K562 (cell line): ENCODE results near the gene TOMM5. TPM values are rescaled to one million over a fixed set of nuclear protein-coding genes. Genes with fewer than 3 reads are reported as not detected.
A peak's percentile ranks its signal among the peaks of the same experiment; 100 is the strongest.

Experiments used
- ATAC-seq: fragments of 200-7000 bp; cut with Tn5 transposase; 3 replicates; pipeline ENCODE4 v1.9.1; 2020; ENCODE audit warnings: moderate library complexity
- BruUV-seq: library from RNA; stranded (reverse); fragments of 400-500 nt; replicated peaks from 2 replicates; lab custom pipeline; 2021; lab: Mats Ljungman, UMichigan
- CTCF ChIA-PET: fragments of 300-600 bp; formaldehyde crosslinking; extraction: SDS; loops from one replicate; lab custom pipeline; 2021; ENCODE audit warnings: low intra/inter-chr PET ratio; lab: Yijun Ruan, JAX
- POLR2A ChIA-PET: fragments of 300-600, 350-650 bp; sonication (Branson Sonifier 250); formaldehyde crosslinking; extraction: SDS; loops from one replicate; lab custom pipeline; 2021; ENCODE audit warnings: antibody characterized with exemption, inconsistent platforms; lab: Yijun Ruan, JAX
- DNase-seq, 4 experiments: peaks; one replicate each; pipeline versions ENCODE4 v3.0.0 to v3.0.0-alpha.2; 2011 to 2018; ENCODE audit warnings: low spot score in 3 of 4, mixed read lengths in 3 of 4; ENCODE audit errors: extremely low read depth in 1 of 4
- FAIRE-seq: peaks from 2 replicates; lab custom pipeline; 2011; peaks lifted over from hg19 to GRCh38; lab: Jason Lieb, UNC
- H2AFZ ChIP-seq: 2 replicates; pipeline ENCODE4 v1.6.0; 2011; ENCODE audit warnings: low read depth, low read length, control low read depth, inconsistent platforms
- H3K27ac ChIP-seq: fragments of 200-600 bp; 3 replicates; pipeline ENCODE4 v1.8.0; 2011; ENCODE audit warnings: low read depth, mild to moderate bottlenecking, control low read depth, inconsistent platforms, low read length, moderate library complexity, mixed read lengths; ENCODE audit errors: extremely low read depth
- H3K27me3 ChIP-seq, 2 experiments: fragments of 300-600 bp in 1 of 2; 2 replicates in 1 of 2; 3 replicates in 1 of 2; pipeline versions ENCODE4 v1.6.0 to v1.8.0; 2011; ENCODE audit warnings: inconsistent platforms in 2 of 2, low read length in 2 of 2, mild to moderate bottlenecking in 1 of 2, mixed read lengths in 1 of 2, moderate library complexity in 1 of 2; ENCODE audit not compliant: control insufficient read depth in 2 of 2, insufficient read depth in 2 of 2
- H3K36me3 ChIP-seq: fragments of 300-600 bp; 3 replicates; pipeline ENCODE4 v1.8.0; 2011; ENCODE audit warnings: mild to moderate bottlenecking, low read length, inconsistent platforms; ENCODE audit not compliant: control insufficient read depth, insufficient read depth
- H3K4me1 ChIP-seq, 2 experiments: fragments of 200-600 bp in 1 of 2; replicated peaks in 1 of 2; 2 replicates in 1 of 2; 3 replicates in 1 of 2; pipeline versions ENCODE4 v1.5.1 to v1.8.0; 2011; ENCODE audit warnings: inconsistent platforms in 2 of 2, low read length in 2 of 2, mild to moderate bottlenecking in 1 of 2, mixed read lengths in 1 of 2, moderate library complexity in 1 of 2; ENCODE audit not compliant: control insufficient read depth in 2 of 2, insufficient read depth in 2 of 2
- H3K4me2 ChIP-seq: 2 replicates; pipeline ENCODE4 v1.6.1; 2011; ENCODE audit warnings: low read length, control low read depth, inconsistent platforms, mixed read lengths; ENCODE audit not compliant: insufficient read depth
- H3K4me3 ChIP-seq: fragments of 200-600 bp; sonication (generic), shearing (Covaris generic); 2 replicates; pipeline ENCODE4 v1.5.1; 2016; ENCODE audit warnings: control low read depth, inconsistent platforms
- H3K79me2 ChIP-seq: fragments of 200-600 bp; 3 replicates; pipeline ENCODE4 v1.8.0; 2011; ENCODE audit warnings: low read length, inconsistent platforms; ENCODE audit not compliant: control insufficient read depth, insufficient read depth
- H3K9ac ChIP-seq, 2 experiments: 2 replicates each; pipeline versions ENCODE4 v1.6.0 to v1.6.1; 2011; ENCODE audit warnings: low read depth in 2 of 2, low read length in 2 of 2, control low read depth in 1 of 2, inconsistent platforms in 1 of 2, mild to moderate bottlenecking in 1 of 2, mixed read lengths in 1 of 2; ENCODE audit not compliant: insufficient read depth in 1 of 2
- H3K9me1 ChIP-seq: one replicate; pipeline ENCODE4 v1.6.0; 2011; ENCODE audit warnings: inconsistent platforms, mild to moderate bottlenecking, low read length, moderate library complexity; ENCODE audit not compliant: control insufficient read depth, insufficient read depth
- H3K9me3 ChIP-seq: replicated peaks from 2 replicates; pipeline ENCODE4 v1.5.1; 2011; ENCODE audit warnings: low read depth, low read length, inconsistent platforms; ENCODE audit not compliant: control insufficient read depth, insufficient read depth
- H4K20me1 ChIP-seq: replicated peaks from 2 replicates; pipeline ENCODE4 v1.6.1; 2011; ENCODE audit warnings: low read length, inconsistent platforms, mixed read lengths; ENCODE audit not compliant: control insufficient read depth, insufficient read depth
- BRCA1 ChIP-seq, 2 experiments: fragments of 450-650 bp in 1 of 2; sonication (generic) in 1 of 2; formaldehyde crosslinking in 1 of 2; IDR thresholded peaks; 2 replicates each; pipeline versions ENCODE4 v1.5.0 to v1.6.1; 2017 to 2020; ENCODE audit warnings: mild to moderate bottlenecking in 1 of 2, missing genetic modification reagents in 1 of 2
- GABPB1 ChIP-seq: sonication (generic); formaldehyde crosslinking; IDR thresholded peaks from 2 replicates; pipeline ENCODE4 v1.8.0; 2022; ENCODE audit warnings: mild to moderate bottlenecking, missing genetic modification reagents
- GTF2E2 ChIP-seq: fragments of 200-800 bp; sonication (Bioruptor generic); IDR thresholded peaks from 2 replicates; pipeline ENCODE4 v1.6.1; 2016; ENCODE audit warnings: missing genetic modification characterization, missing compliant biosample characterization
- ILK ChIP-seq: fragments of 450-650 bp; IDR thresholded peaks from 2 replicates; pipeline ENCODE4 v1.6.1; 2016; ENCODE audit warnings: missing genetic modification characterization, low read depth, mild to moderate bottlenecking, missing compliant biosample characterization, moderate library complexity, borderline replicate concordance
- MTF1 ChIP-seq: fragments of 250-450 bp; sonication (Bioruptor Pico); IDR thresholded peaks from 2 replicates; pipeline ENCODE4 v1.9.0; 2021; ENCODE audit warnings: moderate library complexity, mild to moderate bottlenecking, inconsistent platforms, borderline replicate concordance
- OTX1 ChIP-seq: fragments of 450-650 bp; formaldehyde crosslinking; IDR thresholded peaks from 2 replicates; pipeline ENCODE4 v1.4.0; 2022; ENCODE audit warnings: mild to moderate bottlenecking
- SRSF7 ChIP-seq: fragments of 200-400 bp; formaldehyde crosslinking; optimal IDR thresholded peaks from 2 replicates; pipeline ENCODE3; 2017; ENCODE audit warnings: mild to moderate bottlenecking, low read depth, low read length
- YBX1 ChIP-seq: fragments of 450-650 bp; IDR thresholded peaks from 2 replicates; pipeline ENCODE4 v1.7.1; 2016; ENCODE audit warnings: mild to moderate bottlenecking
- ZBTB34 ChIP-seq: fragments of 250-450 bp; sonication (Bioruptor Pico); IDR thresholded peaks from 2 replicates; pipeline ENCODE4 v1.8.0; 2021; ENCODE audit warnings: mild to moderate bottlenecking, moderate library complexity
- ZNF512 ChIP-seq: IDR thresholded peaks from 2 replicates; pipeline ENCODE4 v1.6.1; 2016; ENCODE audit warnings: missing genetic modification characterization, missing compliant biosample characterization
- ZNF695 ChIP-seq: fragments of 450-650 bp; formaldehyde crosslinking; IDR thresholded peaks from 2 replicates; pipeline ENCODE4 v1.4.0; 2020; ENCODE audit warnings: mild to moderate bottlenecking, moderate library complexity
- ZNF79 ChIP-seq: fragments of 250-450 bp; sonication (Bioruptor Pico); IDR thresholded peaks from 2 replicates; pipeline ENCODE4 v1.4.0; 2020; ENCODE audit warnings: low read depth, mild to moderate bottlenecking, moderate library complexity
- WGBS: fragments of 100-300 bp; shearing (Covaris generic); methylation state at CpG from one replicate; pipeline ENCODE4 v1.1.6; 2016; ENCODE audit warnings: low coverage, mixed read lengths; ENCODE audit not compliant: insufficient coverage; ENCODE audit errors: missing lambda C conversion rate; 5-methylcytosine and 5-hydroxymethylcytosine counted together
- in situ Hi-C: fragments of 300-500 bp; cut with MboI; formaldehyde crosslinking; loops from 4 replicates; pipeline ENCODE4 v1.15.0; 2018; ENCODE audit warnings: inconsistent platforms, mixed read lengths
- intact Hi-C: fragments of 100-400 bp; cut with micrococcal nuclease; formaldehyde crosslinking; loops from 2 replicates; pipeline ENCODE4 v1.14.2; 2022
- polyA plus RNA-seq, 8 experiments: library from polyadenylated mRNA; depleted of rRNA in 4 of 8; stranded (reverse) in 5 of 8; unstranded in 3 of 8; fragments of >200 nt; fragmentation: Nextera tagmentation in 2 of 8; fragmentation: Illumina TruSeq in 1 of 8; extraction: Ambion mirVana in 2 of 8; extraction: Trizol in 1 of 8; gene quantifications; 2 replicates each; pipeline versions ENCODE4 v1.2.1 to v1.2.3, GENCODE V29; 2011 to 2014; ENCODE audit warnings: inconsistent platforms in 1 of 8, missing spikeins in 1 of 8
- total RNA-seq, 7 experiments: library from RNA; depleted of rRNA in 6 of 7; stranded (reverse); fragments of >200 nt in 6 of 7; fragmentation: Illumina TruSeq in 2 of 7; extraction: Trizol in 2 of 7; gene quantifications; 2 replicates each; pipeline versions ENCODE4 v1.2.1 to v1.2.3, GENCODE V29; 2011 to 2021; ENCODE audit warnings: low replicate concordance in 1 of 7

The TOMM5 gene
- total and polyA plus RNA-seq, 9 of the 15 experiments (the other 6 are each of a cell fraction or from before 2014, with no cell fraction given), result 262 to 1,742 (median 496) TPM

GRCh38 chr9:37608250-37608649 is 15.9 kb upstream of the TOMM5 start:
- no peak overlapping the region for H3K4me3 ChIP-seq
- peaks cover 43% of the 10 kb centered on the region in 2 experiments for H3K27me3 ChIP-seq
- H3K79me2 ChIP-seq, result no peaks in the 10 kb centered on the region
- POLR2A ChIA-PET, result no interaction called here
- intact Hi-C loops (no loop called here), in situ Hi-C loops (no loop called here)
- no peak overlapping the region for H3K4me2 ChIP-seq
- H3K9me1 ChIP-seq, result no peaks in the 10 kb centered on the region
- H3K36me3 ChIP-seq, result no peaks in the 10 kb centered on the region
- H3K27ac ChIP-seq, result no peak overlapping the region
- no peaks in the 10 kb centered on the region for H4K20me1 ChIP-seq
- BruUV-seq, result no TSS peak
- peak; percentile 41; the same call in 1 of the 2 replicates for TF ChIP-seq OTX1
- no peak for TF ChIP-seq MTF1 (CRISPR knock-in tag)
- TF ChIP-seq ZNF512 (tag), result peak; percentile 95
- H3K9me3 ChIP-seq, result no peaks in the 10 kb centered on the region
- no peak overlapping the region for H2AFZ ChIP-seq
- ATAC-seq (no peak), DNase-seq (no peak), FAIRE-seq (no peak)
- H3K9ac ChIP-seq, result no peak overlapping the region
- CTCF ChIA-PET, result no interaction called here
- no peaks in the 10 kb centered on the region for H3K4me1 ChIP-seq

- Histone ChIP-seq H3K4me1 (no peaks in the 10 kb centered on the region), H3K9me3 (no peaks in the 10 kb centered on the region), H3K9ac (no peak overlapping the region)
- ATAC-seq (no peak), DNase-seq (no peak)
- CTCF ChIA-PET, result no interaction called here
- 0% methylated on average over 1 of the region's 1 CpG for WGBS
- BruUV-seq, result no TSS peak
- in situ Hi-C loops, result no loop called here
- TF ChIP-seq GTF2E2 (tag) (no peak), BRCA1 (IDR thresholded peaks at IDR 0.05) (no peak), BRCA1 (CRISPR knock-in tag; IDR thresholded peaks at IDR 0.05) (no peak), ILK (tag) (no peak), ZNF695 (no peak), SRSF7 (no peak), ZBTB34 (CRISPR knock-in tag) (no peak), YBX1 (no peak), ZNF79 (CRISPR knock-in tag) (no peak), GABPB1 (CRISPR knock-in tag) (no peak)
- TF ChIP-seq, all 486 proteins: peak for 0
- Histone ChIP-seq H3K4me2 (no peak overlapping the region), H4K20me1 (no peaks in the 10 kb centered on the region), H3K9me1 (no peaks in the 10 kb centered on the region), H3K27ac (no peak overlapping the region), H2AFZ (no peak overlapping the region), H3K36me3 (no peaks in the 10 kb centered on the region), H3K79me2 (no peaks in the 10 kb centered on the region), H3K4me3 (no peak overlapping the region), H3K27me3 (peaks cover 33 to 36% of the 10 kb centered on the region in 2 experiments)
- intact Hi-C loops, result no loop called here
- no peak for FAIRE-seq
- POLR2A ChIA-PET, result no interaction called here
Measured at GRCh38 chr9:37604296-37604695, 11.9 kb upstream of the TOMM5 start.
